ENCODE measurements around the gene ARAP2.
"Not testable (repeated sequence)": the region's sequence is repeated elsewhere in the genome, so short reads cannot be mapped to it uniquely, and the experiment has no call there.

ARAP2 gene

DNA sequence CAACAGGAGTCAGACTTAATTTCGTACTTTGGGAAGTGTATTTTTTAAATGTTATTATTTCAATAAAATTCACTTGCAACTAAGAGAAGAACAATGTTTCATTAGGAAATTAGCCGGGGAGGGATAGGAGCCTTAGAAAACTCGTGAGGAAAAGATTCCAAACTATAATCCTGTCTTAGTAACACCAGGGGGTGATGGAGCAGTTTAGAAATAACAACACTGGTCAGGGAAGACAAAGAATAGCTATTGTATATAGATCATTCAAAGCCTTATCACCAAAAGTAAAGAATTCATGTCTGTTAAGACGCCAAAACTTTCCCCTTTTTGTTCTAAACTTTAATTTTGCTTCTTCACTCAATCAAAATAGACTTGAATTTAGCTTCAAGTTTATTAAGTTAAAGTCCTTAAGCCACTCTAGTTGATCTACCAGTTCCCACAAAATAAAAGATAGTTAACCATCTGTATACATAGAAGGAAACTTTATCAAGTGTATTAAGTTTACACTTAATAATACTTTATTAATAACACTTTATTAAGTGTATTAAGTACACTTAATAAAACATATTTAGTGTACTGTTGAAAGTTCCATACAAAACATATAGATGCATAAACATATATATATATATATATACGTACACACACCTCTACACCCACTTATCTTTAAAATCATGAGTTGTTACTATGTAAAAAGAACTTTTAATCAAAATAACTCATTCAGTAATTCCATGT, 60.5 kb downstream of the ARAP2 start:
- no peak for DNase-seq (ENCODE audit: low read depth in 3 of 3)

- no peak for DNase-seq (ENCODE audit: low read depth in 3 of 3)
These were observed 61.1 kb downstream of the ARAP2 start for GRCh38 chr4:36183232-36183631.

- not testable (repeated sequence) for DNase-seq (ENCODE audit: low read depth in 3 of 3)
These were observed 62.0 kb downstream of the ARAP2 start for GRCh38 chr4:36182315-36182714.

DNA sequence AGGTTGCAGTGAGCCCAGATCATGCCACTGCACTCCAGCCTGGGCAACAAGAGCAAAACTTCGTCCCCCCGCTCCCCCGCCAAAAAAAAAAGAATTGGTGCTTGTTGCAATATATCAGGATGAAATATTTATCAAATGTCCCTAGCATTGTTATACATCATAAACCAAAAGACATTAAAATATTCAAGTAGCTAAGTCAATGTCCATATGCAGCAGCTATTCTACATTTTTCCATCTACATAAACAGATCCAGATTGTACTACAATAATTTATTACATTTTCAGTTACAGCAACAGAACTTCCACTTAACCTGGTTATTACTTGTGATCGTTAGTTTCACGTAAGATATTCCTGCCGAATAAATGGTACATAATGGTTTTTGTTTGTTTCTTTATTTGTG, 64.1 kb downstream of the ARAP2 start:
- no peak for DNase-seq (ENCODE audit: low read depth in 3 of 3)

GRCh38 chr4:36178484-36178883, 65.8 kb downstream of the ARAP2 start:
- no peak for DNase-seq (ENCODE audit: low read depth in 3 of 3)

- no peak for DNase-seq (ENCODE audit: low read depth in 3 of 3)
These were observed 66.4 kb downstream of the ARAP2 start for GRCh38 chr4:36177946-36178345.

DNA sequence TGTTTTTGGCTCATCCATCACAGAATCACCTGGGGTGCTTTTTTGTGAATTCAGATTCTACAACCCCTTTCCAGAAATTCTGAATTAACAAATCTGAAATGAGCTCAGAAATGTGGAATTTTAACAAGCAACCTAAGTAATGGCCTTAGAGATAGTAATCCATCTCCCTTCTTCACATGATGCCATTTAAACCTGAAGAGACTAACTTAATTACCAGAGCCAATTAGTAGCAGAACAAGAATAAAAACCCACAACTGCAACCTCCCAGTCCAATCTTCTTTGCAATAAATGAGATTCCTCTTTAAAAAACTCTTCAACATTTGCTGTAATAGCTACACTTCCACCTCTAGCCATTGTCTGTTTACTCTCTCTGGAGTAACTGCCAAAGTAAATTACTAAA, 69.7 kb downstream of the ARAP2 start:
- no peak for DNase-seq (ENCODE audit: low read depth in 3 of 3)

DNA sequence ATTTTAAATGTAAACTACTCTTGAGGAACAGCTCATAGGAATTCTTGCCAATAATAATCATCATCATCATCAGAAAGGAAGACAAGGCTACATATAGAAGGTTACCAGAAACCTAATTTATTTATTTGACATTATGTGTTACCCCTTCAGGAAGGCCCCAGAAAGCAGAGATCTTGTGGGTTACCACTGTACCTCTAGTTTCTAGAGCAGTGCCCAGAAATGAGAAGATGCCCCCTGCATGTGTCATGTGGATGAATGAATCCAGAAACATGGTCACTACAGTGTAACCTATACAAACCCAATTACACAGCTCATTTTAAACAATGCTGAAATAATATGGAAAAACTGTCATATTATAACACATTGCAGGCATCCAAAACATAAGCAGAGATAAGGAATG, 70.4 kb downstream of the ARAP2 start:
- no peak for DNase-seq (ENCODE audit: low read depth in 3 of 3)

DNA sequence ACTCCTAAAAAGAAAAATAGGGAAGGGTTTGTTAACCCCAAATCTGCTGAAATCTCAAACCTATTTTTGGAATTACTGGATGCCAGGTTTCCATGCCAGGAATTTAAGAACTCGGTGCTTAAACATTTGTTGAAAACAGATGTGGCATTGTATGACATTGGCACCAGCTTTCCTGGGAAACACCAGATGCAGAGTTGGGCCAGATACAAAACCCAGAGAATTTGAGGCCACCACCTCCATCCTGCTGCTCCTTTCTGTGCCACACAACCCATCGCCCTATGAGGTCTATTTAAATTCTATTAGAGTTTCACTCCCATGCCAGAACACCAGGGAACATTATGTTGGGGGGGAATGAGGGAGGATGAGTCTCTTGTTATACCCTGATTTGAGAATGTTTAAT, 71.7 kb downstream of the ARAP2 start:
- DNase-seq (ENCODE audit: low read depth in 3 of 3) = no peak

- no peak for DNase-seq (ENCODE audit: low read depth in 3 of 3)
These were observed 76.0 kb downstream of the ARAP2 start for GRCh38 chr4:36168127-36168878.

DNA sequence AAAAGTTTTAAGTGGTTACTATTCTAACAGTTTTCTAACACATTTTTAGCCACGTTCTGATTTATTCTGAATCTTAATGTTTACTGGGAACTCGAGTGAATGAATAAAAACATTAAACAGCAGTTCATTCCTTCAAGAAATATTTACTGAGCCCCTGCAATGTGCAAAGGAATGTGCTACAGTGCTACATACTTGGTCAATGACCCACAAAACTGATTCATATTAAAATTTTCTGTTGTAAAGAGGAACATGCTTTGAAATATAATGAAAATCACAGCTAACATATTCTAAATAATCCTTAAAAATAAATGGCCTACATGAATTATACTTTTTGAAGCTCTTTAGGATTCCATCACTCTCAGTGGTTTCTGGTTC, 78.7 kb downstream of the ARAP2 start:
- DNase-seq (ENCODE audit: low read depth in 3 of 3) = no peak

DNA sequence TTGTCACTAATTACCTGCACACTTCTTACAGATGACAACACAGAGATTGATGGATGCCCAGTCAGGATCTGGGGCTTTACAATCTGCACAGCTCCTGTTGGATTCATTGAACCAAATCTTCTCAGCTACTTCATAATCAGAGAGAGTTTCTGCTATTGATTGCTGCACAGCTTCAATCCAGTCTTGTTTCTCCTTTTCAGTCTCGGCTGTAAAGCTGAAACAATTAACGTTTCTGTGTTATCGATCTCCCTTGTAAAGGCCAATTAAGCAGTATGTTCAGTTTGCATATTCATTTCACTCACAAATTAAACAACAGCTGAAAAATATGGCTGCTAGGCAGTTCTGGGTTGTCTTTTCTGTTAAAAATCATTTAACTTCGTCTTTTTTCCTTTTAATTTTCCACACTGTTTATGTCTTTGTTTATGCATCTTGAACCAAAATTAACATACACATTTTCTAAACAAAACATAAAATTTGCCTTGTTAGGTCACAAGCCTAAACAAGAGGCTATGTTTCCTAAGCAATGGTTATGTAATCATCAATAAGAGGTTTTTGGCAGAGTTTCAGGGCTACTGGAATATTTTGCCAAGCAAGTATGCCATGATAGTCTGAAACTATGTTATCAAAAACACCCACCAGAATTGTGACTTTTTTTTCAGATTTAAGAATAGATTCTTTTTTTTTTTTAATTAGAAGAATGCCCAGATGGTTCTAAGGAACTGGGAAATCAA, 79.2 kb downstream of the ARAP2 start:
- DNase-seq (ENCODE audit: low read depth in 3 of 3) = no peak

DNA sequence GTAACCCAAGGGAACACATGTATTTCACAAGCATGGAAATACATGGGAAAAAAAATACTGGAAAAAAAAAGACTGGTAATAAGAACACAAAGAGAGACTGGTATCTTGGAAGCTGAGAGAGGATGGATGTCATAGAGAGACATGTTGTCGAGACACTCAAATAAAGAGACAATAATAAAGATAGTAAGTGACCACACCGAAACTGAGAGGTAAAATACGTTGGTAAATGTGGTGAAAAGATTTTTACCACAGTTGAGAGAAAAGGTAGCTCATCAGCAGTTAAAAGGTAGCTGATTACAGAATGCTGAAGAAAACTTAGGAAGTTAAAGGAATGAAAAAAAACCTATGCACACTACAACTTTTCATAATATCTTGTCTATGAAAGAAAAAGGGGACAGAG, 81.1 kb downstream of the ARAP2 start:
- no peak for DNase-seq (ENCODE audit: low read depth in 3 of 3)

DNA sequence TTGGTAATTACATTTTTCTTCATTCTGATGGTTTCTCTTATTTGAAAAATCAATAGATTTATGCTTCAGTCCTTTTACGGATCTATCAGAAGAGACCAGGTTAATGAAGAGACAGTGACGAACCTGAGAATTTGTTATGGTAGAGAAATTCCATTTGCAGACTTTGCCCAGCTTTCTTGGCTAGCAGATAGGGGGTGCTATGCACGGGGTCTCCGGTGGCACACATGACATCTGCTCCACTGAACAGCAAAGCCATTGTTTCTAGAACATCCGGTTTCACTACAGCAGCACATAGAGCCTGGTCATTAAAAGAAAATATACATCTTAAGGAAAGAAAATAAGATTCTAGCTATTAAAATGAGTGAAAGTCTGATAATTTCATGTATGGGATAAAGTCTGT, 85.1 kb downstream of the ARAP2 start:
- no peak for DNase-seq (ENCODE audit: low read depth in 3 of 3)

DNA sequence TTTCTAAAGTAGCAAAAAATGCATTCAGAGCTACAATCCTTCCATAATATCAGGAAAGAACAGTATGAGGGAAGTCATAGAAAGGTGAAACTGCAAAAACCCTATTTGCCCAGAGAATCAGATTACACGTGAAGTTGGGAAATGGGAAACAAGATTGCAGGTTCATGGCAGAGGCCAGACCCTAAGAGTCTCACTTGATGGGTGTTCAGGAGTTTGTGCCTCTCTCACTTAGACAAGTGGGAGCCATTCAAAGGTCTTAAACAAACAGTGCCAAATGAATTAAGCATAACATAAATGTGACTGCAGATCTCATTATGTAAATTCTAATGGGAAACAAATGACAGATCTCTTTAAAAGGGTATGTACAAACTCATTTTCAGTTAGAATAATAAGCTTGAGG, 91.6 kb downstream of the ARAP2 start:
- DNase-seq (ENCODE audit: low read depth in 3 of 3) = no peak

DNA sequence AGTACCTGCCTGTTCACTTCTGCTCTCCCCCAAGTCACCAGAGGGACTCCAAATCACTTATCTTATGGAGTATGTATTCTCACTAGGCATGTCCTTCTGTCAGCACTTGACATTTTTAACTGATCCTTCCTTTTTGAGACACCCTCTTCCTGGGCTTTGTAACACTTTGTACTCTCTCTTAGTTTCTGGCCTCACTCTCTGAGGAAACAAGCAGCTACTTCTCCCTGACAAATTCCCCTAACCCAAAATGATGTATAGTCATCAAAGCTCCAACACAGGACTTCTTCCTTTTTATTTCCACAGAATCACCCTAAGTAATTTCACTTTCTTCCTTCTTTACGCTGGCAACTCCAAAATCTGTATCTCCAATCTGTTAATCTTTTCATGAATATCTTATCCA, 101.8 kb downstream of the ARAP2 start:
- DNase-seq (ENCODE audit: low read depth in 3 of 3) = no peak

- DNase-seq (ENCODE audit: low read depth in 3 of 3) = no peak
These were observed 103.1 kb downstream of the ARAP2 start for GRCh38 chr4:36141186-36141585.

DNA sequence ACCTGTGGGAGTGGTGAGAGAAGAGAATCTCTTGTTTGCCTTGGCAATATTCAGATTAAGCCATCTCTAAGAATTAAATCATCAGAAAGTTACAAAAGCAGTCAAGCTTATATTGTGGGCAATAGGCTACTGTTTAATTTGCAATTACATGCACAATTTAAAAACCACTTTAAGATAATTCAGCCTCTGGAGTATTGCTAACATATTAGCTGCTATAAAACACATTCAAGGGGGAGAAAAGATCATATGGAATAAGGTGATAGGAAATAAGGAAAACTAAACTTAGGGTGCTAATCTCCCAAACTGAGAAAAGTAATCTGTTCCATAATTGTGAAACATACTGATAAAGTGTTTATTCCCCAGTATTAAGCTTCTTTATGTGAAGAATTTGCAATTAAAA, 103.9 kb downstream of the ARAP2 start:
- DNase-seq (ENCODE audit: low read depth in 3 of 3) = no peak

GRCh38 chr4:36138220-36138619, 106.1 kb downstream of the ARAP2 start:
- DNase-seq (ENCODE audit: low read depth in 3 of 3) = no peak

GRCh38 chr4:36137336-36137735, 107.0 kb downstream of the ARAP2 start:
- no peak for DNase-seq (ENCODE audit: low read depth in 3 of 3)

GRCh38 chr4:36133658-36134057, 110.7 kb downstream of the ARAP2 start:
- no peak for DNase-seq (ENCODE audit: low read depth in 3 of 3)

DNA sequence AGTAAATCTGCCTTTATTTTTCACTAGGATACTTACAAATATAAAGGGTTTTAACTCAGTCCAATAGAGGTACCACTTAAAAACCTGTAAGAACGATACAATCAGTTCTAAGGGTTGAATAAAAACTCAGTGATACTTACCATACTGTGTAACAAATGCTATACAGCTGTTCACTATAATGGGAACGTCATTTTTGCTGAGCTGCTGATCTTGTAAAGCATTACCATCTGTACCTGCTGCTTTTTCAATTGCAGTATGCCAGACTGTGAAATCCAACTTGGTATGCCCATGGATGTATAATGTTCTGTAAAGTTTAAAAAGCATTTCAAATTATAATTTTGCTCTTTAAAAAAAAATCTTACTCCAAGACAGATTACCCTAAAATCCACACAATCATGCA, 111.2 kb downstream of the ARAP2 start:
- DNase-seq (ENCODE audit: low read depth in 3 of 3) = no peak

DNA sequence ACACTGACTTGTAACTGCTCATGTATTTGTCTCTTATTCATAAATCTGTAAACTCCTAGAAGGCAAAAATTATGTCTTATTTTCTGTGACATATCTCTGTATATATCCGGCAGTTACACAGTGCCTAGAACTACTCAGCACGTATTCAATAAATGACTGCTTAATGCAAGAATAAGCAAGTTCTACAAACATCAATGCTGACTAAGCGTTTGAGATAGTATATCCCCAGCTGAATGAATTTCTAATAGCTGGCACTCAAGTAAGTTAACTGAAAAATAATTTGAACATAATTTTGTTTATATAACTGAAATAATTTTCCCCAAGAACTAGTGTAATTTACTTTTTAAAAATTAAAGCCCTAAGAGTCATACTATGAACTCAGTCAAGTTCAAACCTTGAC, 113.7 kb downstream of the ARAP2 start:
- DNase-seq (ENCODE audit: low read depth in 3 of 3) = no peak

All from stimulated activated CD4-positive, alpha-beta T cell treated with anti-CD3 and anti-CD28 coated beads, TNF-alpha, amount 100 ng/mL, for 4 hours (primary cell).